HG03175 (cell line): Measurements from ENCODE around the gene PIGO.

ENCODE experiments used
- ATAC-seq: cut with Tn5 transposase; IDR thresholded peaks from one replicate; pipeline ENCODE4 v1.9.1; 2021; ENCODE audit warnings: mild to moderate bottlenecking, moderate library complexity; ENCODE audit not compliant: unreplicated experiment

Gene PIGO

GRCh38 chr9:35072461-35073278 is 23.7 kb downstream of the PIGO start, which contains the start of gene VCP:
Gene VCP, minus strand, starts transcription at chr9:35072625. Its CDS starts 272 bp downstream, at chr9:35072353.
- peak; percentile 83 for ATAC-seq

GRCh38 chr9:35071814-35072460 is 24.5 kb downstream of the PIGO start:
- ATAC-seq = peak; percentile 60

GRCh38 chr9:35070823-35071813 is 25.3 kb downstream of the PIGO start:
- no peak for ATAC-seq

- ATAC-seq = no peak
These were observed 27.4 kb downstream of the PIGO start for GRCh38 chr9:35069020-35069419.

- no peak for ATAC-seq
These were observed 29.3 kb downstream of the PIGO start for GRCh38 chr9:35067056-35067455.

- no peak for ATAC-seq
These were observed 35.7 kb downstream of the PIGO start for GRCh38 chr9:35060548-35061207.

- ATAC-seq = no peak
These were observed 37.0 kb downstream of the PIGO start for GRCh38 chr9:35059438-35059837.

- no peak for ATAC-seq
These were observed 39.1 kb downstream of the PIGO start for GRCh38 chr9:35057271-35057620.

GRCh38 chr9:35056571-35057270 is 39.7 kb downstream of the PIGO start:
- ATAC-seq = no peak

GRCh38 chr9:35054871-35055644 is 41.3 kb downstream of the PIGO start:
- no peak for ATAC-seq

- no peak for ATAC-seq
These were observed 42.1 kb downstream of the PIGO start for GRCh38 chr9:35054185-35054835.

GRCh38 chr9:35051069-35051967 is 45.1 kb downstream of the PIGO start:
- ATAC-seq = no peak

GRCh38 chr9:35048511-35048910 is 47.9 kb downstream of the PIGO start:
- no peak for ATAC-seq

- ATAC-seq = no peak
These were observed 52.3 kb downstream of the PIGO start for GRCh38 chr9:35044071-35044470.

GRCh38 chr9:35042891-35043545 is 53.4 kb downstream of the PIGO start:
- ATAC-seq = no peak

GRCh38 chr9:35042081-35042604 is 54.2 kb downstream of the PIGO start:
- ATAC-seq = no peak
